Esophagus muscularis mucosa (tissue), 4 donors: ENCODE results near the gene RABEP1. TPM values are rescaled to one million over a fixed set of nuclear protein-coding genes. Genes with fewer than 3 reads are reported as not detected.

ENCODE experiments used
- DNase-seq: peaks from one replicate; pipeline ENCODE4 v3.0.0-alpha.2; 2017; ENCODE audit errors: extremely low spot score
- H3K27ac ChIP-seq, 4 donors: fragments of 200-600 bp; sonication (generic); replicated peaks in 1 of 4; 1 replicate in 3 of 4; 2 replicates in 1 of 4; pipeline ENCODE4 v1.5.1; 2016 to 2019; ENCODE audit warnings: mild to moderate bottlenecking in 1 of 4
- H3K27me3 ChIP-seq, 4 donors: fragments of 200-600 bp; sonication (generic); one replicate each; pipeline versions ENCODE4 v1.5.1 to v1.6.0; 2016 to 2019
- H3K36me3 ChIP-seq, 4 donors: fragments of 200-600 bp; sonication (generic); one replicate each; pipeline ENCODE4 v1.5.1; 2016 to 2019
- H3K4me1 ChIP-seq, 4 donors: fragments of 200-600 bp; sonication (generic); one replicate each; pipeline ENCODE4 v1.5.1; 2016 to 2019
- H3K4me3 ChIP-seq, 4 donors: fragments of 200-600 bp; sonication (generic); 1 replicate in 2 of 4; 2 replicates in 2 of 4; pipeline ENCODE4 v1.5.1; 2016 to 2019; ENCODE audit warnings: mild to moderate bottlenecking in 4 of 4, moderate library complexity in 1 of 4
- H3K9me3 ChIP-seq, 4 donors: fragments of 200-600 bp; sonication (generic); 1 replicate in 3 of 4; 2 replicates in 1 of 4; pipeline ENCODE4 v1.5.1; 2016 to 2019
- EP300 ChIP-seq: sonication (generic); formaldehyde crosslinking; IDR thresholded peaks from one replicate; pipeline ENCODE4 v1.6.1; 2017; ENCODE audit warnings: antibody characterized with exemption
- POLR2A ChIP-seq: fragments of 450-650 bp; IDR thresholded peaks from one replicate; pipeline ENCODE4 v1.6.1; 2017; ENCODE audit warnings: antibody characterized with exemption, moderate library complexity, mild to moderate bottlenecking, low read depth
- POLR2AphosphoS5 ChIP-seq, 2 donors: sonication (generic); formaldehyde crosslinking; IDR thresholded peaks; one replicate each; pipeline ENCODE4 v1.6.1; 2017; ENCODE audit warnings: antibody characterized with exemption in 2 of 2
- WGBS: methylation state at CpG from one replicate; pipeline ENCODE4 v1.1.5; 2018; 5-methylcytosine and 5-hydroxymethylcytosine counted together
- intact Hi-C: fragments of 100-400 bp; cut with DNase I; formaldehyde crosslinking; loops from one replicate; pipeline ENCODE4 v1.15.1; 2023
- total RNA-seq, 4 donors: library from RNA; depleted of rRNA; stranded (reverse); fragments of >200 nt; gene quantifications; one replicate each; pipeline versions ENCODE4 v1.1.0 to v1.2.1, GENCODE V29; 2016
- TF ChIP-seq, protein P1 (sequence below), 3 experiments: fragments of 200-600 bp in 2 of 3; fragments of 450-650 bp in 1 of 3; sonication (generic) in 2 of 3; IDR thresholded peaks; one replicate each; pipeline ENCODE4 v1.5.1; 2017 to 2019; ENCODE audit warnings: antibody characterized with exemption in 3 of 3, mild to moderate bottlenecking in 2 of 3, moderate library complexity in 1 of 3

The RABEP1 gene
- total RNA-seq, 4 donors from 2014 or later: 39.5 to 49.7 (median 43.1) TPM

GRCh38 chr17:5262416-5262991 lies 19.6 kb upstream of the RABEP1 start:
- Histone ChIP-seq H3K4me1 (no peaks in the 10 kb centered on the region), H3K36me3 (no peaks in the 10 kb centered on the region), H3K27me3 (no peaks in the 10 kb centered on the region), H3K27ac (no peak overlapping the region), H3K4me3 (no peak overlapping the region), H3K9me3 (no peaks in the 10 kb centered on the region)
- TF ChIP-seq POLR2AphosphoS5 (IDR thresholded peaks at IDR 0.05): no peak
- TF ChIP-seq EP300: no peak
- no peak for TF ChIP-seq POLR2A
- intact Hi-C loops: loop anchor here (10.0 kb wide), 1 partner anchor 62 kb away; no protein-coding TSS in a partner anchor
- DNase-seq: no peak
- WGBS: 74% methylated on average over 2 of the region's 2 CpGs

DNA sequence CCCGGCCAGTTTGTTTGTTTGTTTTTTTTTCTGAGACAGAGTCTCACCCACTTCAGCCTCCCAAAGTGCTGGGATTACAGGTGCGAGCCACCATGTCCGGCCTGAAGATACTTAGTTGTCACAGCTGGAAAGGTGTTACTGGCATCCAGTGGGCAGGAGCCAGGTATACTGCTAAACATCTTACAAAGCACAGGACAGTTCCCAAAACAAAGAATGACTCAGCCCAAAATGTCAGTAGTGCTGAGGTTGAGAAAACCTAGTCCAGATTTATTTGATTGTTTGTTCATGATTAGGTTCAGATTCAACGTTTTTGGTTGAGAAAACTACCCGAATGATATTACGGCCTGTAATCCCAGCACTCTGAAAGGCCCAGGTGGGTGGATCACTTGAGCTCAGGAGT lies 18.6 kb upstream of the RABEP1 start:
- intact Hi-C loops: loop anchor here (10.0 kb wide), 1 partner anchor 61 kb away; no protein-coding TSS in a partner anchor
- TF ChIP-seq POLR2A (no peak), EP300 (no peak), POLR2AphosphoS5 (IDR thresholded peaks at IDR 0.05) (no peak)
- TF ChIP-seq, protein P1, sequence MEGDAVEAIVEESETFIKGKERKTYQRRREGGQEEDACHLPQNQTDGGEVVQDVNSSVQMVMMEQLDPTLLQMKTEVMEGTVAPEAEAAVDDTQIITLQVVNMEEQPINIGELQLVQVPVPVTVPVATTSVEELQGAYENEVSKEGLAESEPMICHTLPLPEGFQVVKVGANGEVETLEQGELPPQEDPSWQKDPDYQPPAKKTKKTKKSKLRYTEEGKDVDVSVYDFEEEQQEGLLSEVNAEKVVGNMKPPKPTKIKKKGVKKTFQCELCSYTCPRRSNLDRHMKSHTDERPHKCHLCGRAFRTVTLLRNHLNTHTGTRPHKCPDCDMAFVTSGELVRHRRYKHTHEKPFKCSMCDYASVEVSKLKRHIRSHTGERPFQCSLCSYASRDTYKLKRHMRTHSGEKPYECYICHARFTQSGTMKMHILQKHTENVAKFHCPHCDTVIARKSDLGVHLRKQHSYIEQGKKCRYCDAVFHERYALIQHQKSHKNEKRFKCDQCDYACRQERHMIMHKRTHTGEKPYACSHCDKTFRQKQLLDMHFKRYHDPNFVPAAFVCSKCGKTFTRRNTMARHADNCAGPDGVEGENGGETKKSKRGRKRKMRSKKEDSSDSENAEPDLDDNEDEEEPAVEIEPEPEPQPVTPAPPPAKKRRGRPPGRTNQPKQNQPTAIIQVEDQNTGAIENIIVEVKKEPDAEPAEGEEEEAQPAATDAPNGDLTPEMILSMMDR (IDR thresholded peaks at IDR 0.05): no peak
- Histone ChIP-seq H3K4me3 (no peak overlapping the region), H3K9me3 (no peaks in the 10 kb centered on the region), H3K4me1 (no peaks in the 10 kb centered on the region), H3K27me3 (no peaks in the 10 kb centered on the region), H3K27ac (no peak overlapping the region), H3K36me3 (no peaks in the 10 kb centered on the region)
- no peak for DNase-seq
- 93% methylated on average over 6 of the region's 6 CpGs for WGBS

- no peaks in the 10 kb centered on the region for H3K36me3 ChIP-seq
- intact Hi-C loops: loop anchor here (10.0 kb wide), 1 partner anchor 60 kb away; no protein-coding TSS in a partner anchor
- 63% methylated on average over 3 of the region's 3 CpGs for WGBS
- H3K27me3 ChIP-seq: no peaks in the 10 kb centered on the region
- no peak for DNase-seq
- H3K9me3 ChIP-seq: no peaks in the 10 kb centered on the region
- H3K27ac ChIP-seq: no peak overlapping the region
- H3K4me3 ChIP-seq: no peak overlapping the region
- TF ChIP-seq, protein P1 (IDR thresholded peaks at IDR 0.05): no peak
- no peak for TF ChIP-seq POLR2A
- no peak for TF ChIP-seq EP300
- TF ChIP-seq POLR2AphosphoS5 (IDR thresholded peaks at IDR 0.05): no peak
- H3K4me1 ChIP-seq: no peaks in the 10 kb centered on the region
Observed at GRCh38 chr17:5264893-5265292, 17.2 kb upstream of the RABEP1 start.

DNA sequence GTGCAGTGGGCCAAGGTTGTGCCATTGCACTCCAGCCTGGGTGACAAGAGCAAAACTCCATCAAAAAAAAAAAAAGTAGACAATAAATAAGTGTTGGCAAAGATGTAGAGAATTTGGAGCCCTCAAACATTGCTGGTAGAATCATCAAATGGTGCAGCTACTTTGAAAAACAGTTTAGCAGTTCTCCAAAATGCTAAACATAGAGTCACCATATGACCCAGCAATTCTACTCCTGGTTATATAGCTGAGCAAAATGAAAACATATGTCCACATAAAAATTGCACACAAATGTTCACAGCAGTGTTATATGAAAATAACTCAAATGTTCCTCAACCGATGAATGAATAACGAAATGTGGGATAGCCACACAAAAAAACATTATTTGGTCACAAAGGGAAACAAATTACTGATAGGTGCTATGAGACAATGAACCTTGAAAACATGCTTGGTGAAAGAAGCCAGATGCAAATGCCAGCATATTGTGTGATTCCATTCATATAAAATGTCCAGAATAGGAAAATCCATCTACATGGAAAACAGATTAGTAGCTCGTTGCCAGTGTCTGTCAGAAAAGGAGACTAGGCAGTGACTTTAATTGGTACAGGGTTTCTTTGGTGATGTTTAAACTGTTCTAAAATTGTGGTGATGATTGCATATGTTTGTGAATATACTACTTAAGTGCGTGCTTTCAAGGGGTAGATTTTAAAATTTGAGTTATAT lies 12.7 kb upstream of the RABEP1 start:
- no peaks in the 10 kb centered on the region for H3K9me3 ChIP-seq
- TF ChIP-seq EP300 (no peak), POLR2A (no peak), POLR2AphosphoS5 (IDR thresholded peaks at IDR 0.05) (no peak)
- DNase-seq: no peak
- no peaks in the 10 kb centered on the region for H3K27me3 ChIP-seq
- no peaks in the 10 kb centered on the region for H3K36me3 ChIP-seq
- H3K4me1 ChIP-seq: no peaks in the 10 kb centered on the region
- intact Hi-C loops: loop anchor here (10.0 kb wide), 1 partner anchor 55 kb away; no protein-coding TSS in a partner anchor
- H3K4me3 ChIP-seq: no peak overlapping the region
- 80% methylated on average over 4 of the region's 4 CpGs for WGBS
- H3K27ac ChIP-seq: no peak overlapping the region

DNA sequence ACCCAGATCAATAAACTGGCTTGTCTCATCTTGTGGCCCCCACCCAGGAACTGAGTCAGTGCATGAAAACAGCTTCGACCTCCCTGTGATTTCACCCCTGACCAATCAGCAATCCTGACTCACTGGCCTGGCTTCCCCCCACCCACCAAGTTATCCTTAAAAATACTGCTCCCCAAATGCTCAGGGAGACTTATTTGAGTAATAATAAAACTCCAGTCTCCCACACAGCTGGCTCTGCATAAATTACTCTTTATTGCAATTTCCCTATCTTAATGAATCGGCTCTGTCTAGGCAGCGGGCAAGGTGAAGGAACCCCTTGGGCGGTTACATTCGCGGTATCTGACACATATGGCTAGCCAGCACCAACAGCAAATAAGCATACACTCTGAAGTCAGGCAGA lies 9.8 kb upstream of the RABEP1 start:
- H3K4me1 ChIP-seq: no peaks in the 10 kb centered on the region
- 86% methylated on average over 6 of the region's 6 CpGs for WGBS
- intact Hi-C loops: no loop called here
- TF ChIP-seq EP300 (no peak), POLR2AphosphoS5 (IDR thresholded peaks at IDR 0.05) (no peak), POLR2A (no peak)
- TF ChIP-seq, protein P1 (IDR thresholded peaks at IDR 0.05): no peak
- no peaks in the 10 kb centered on the region for H3K36me3 ChIP-seq
- DNase-seq: no peak
- H3K27ac ChIP-seq: no peak overlapping the region
- H3K9me3 ChIP-seq: no peaks in the 10 kb centered on the region
- no peaks in the 10 kb centered on the region for H3K27me3 ChIP-seq
- no peak overlapping the region for H3K4me3 ChIP-seq
